GOT3 (cell line): Measurements from ENCODE around the gene USP25.

Source experiments
- DNase-seq: peaks from one replicate; lab custom pipeline; 2025; ENCODE audit warnings: mixed read lengths; lab: John Stamatoyannopoulos, UW

The USP25 gene

GRCh38 chr21:15763359-15763758, 33.6 kb downstream of the USP25 start:
- DNase-seq, result no peak

- no peak for DNase-seq
These were observed 35.1 kb downstream of the USP25 start for GRCh38 chr21:15764878-15765277.

GRCh38 chr21:15766952-15767603, 37.3 kb downstream of the USP25 start:
- DNase-seq, result no peak

DNA sequence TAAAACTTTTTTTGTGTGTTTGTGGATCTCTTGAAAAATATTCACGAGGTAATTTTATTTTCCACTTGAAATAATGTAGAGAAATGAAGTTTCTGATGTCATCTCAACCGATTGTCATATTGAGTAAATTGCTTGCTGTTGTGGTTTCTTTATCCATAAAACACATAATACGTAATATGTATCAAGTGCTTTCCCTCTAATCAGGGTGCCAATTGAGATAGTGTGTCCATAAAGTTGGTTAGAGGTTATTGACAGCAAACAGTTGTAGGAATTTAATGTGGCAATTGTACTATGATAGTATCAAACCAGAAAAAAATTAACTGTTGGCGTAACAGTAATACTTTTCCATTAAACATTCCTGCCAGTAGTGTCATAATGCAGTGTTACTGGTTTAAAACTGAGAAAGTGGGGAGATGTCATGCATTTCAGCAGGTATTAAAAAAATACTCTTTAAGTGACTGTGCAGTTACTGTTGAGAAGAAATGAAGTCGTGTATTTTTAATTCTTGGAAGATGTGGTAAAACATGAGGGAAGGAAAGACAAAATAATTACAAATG, 38.3 kb downstream of the USP25 start:
- DNase-seq, result no peak

- no peak for DNase-seq
These were observed 39.1 kb downstream of the USP25 start for GRCh38 chr21:15768853-15769252.

- no peak for DNase-seq
These were observed 41.5 kb downstream of the USP25 start for GRCh38 chr21:15771311-15771710.

GRCh38 chr21:15772654-15773053, 42.9 kb downstream of the USP25 start:
- no peak for DNase-seq

DNA sequence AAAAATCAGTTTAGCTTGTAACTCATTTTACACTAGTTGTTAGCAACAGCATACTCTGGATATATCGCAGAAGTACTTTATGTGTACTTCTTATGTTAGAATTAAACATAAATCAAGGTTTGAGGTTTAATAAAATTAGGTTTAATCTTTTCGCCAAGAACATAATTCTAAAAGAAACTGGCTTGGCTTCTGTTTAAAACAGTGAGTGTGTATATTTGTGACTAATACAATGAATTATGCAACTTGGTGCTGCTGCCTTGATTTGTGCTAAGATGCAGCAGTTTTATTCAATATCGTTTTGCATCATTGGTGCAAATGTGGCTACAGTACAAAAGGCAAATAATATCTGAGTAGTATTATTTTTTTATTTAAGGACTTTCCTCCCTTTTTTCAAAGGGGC, 44.8 kb downstream of the USP25 start:
- no peak for DNase-seq

DNA sequence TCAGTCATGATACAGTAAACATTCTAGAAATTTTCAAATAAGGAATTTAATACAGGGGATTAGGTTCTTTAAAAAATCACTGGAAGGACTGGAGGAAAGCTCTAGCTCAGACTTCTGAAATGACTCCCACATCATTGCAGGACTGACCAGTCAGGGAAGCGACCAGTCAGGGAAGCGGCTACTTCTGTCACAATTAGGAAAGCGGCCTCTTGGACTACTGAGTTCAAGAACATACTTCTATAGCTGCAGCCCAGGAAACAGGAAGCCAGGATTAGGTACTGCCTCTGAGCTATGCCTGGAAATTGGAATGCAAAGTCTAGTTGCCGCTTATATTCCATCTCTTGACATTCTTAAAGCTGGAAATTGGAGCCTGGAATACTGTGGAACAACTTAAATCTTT, 45.5 kb downstream of the USP25 start:
- no peak for DNase-seq

GRCh38 chr21:15775981-15776380, 46.2 kb downstream of the USP25 start:
- DNase-seq, result no peak

- DNase-seq, result no peak
These were observed 47.0 kb downstream of the USP25 start for GRCh38 chr21:15776818-15777217.

DNA sequence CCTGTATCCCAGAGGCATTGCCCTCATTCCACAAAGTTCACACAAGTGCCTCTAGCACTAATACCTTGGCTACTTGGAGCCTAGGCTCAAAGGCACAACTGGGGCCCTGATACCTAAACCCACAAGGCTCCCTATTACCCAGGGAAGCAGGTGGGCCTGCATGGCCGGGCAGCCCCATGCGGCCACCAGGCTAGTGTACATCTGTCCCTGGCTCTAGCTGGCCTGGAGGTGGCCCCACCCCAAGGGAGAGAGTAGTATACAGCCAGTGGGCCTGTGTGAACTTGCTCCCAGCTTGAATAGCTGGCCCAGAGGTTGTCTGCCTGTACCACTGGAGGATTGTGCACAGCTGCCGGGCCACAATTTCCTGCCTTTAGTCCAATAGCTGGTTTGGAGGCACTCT, 52.2 kb downstream of the USP25 start:
- DNase-seq, result no peak

DNA sequence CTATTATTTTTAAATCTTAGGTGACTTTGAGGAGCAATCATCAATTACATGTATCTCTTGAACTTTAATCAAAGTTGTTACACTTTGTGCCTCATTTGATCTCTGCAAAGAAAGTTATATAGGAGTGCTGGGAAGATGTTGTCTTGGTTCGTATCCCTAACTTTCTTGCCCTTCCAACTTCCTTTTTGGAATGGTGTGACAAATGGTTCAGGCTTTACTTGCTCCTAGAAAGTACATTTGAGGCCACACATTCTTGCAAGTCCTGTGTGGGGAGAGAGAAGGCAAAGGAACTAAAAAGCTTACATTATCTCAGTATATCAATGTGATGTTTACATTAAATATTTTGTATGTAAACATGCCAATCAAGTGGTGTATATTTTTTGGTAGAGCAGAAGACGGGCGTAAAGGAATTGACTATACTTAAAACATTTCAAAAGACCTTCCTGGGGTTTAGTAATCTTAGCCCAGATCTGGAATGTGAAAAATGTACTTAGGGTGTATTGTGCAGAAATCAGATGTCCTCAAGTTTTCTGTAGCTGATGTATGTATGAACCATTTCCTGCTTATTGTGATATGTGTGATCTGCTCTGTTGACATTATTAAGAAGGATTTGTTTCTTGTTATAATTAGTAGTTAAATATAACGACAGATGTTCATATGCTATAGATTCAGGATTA, 59.2 kb downstream of the USP25 start:
- DNase-seq, result no peak

GRCh38 chr21:15793109-15793508, 63.3 kb downstream of the USP25 start:
- DNase-seq, result no peak

GRCh38 chr21:15793550-15794235, 63.9 kb downstream of the USP25 start:
- no peak for DNase-seq

GRCh38 chr21:15794277-15794912, 64.6 kb downstream of the USP25 start:
- no peak for DNase-seq

DNA sequence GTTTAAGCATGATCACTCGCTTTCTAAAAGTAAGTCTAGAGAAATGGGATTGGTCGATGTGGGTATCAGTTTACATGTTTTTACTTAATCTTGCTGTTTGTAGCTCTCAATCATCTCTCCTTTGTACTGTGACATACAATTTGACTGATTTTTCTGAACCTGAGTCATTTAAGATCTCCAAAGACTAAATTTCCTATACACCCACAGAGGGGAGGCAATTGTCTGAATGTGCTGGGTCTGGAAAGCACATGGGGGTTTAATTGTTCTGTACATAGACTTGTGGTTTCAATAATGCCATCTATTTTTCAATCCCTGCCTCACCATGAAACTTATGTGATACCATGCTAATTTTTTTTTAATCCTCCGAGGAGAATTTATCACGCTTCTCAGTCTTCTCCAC, 65.8 kb downstream of the USP25 start:
- no peak for DNase-seq

DNA sequence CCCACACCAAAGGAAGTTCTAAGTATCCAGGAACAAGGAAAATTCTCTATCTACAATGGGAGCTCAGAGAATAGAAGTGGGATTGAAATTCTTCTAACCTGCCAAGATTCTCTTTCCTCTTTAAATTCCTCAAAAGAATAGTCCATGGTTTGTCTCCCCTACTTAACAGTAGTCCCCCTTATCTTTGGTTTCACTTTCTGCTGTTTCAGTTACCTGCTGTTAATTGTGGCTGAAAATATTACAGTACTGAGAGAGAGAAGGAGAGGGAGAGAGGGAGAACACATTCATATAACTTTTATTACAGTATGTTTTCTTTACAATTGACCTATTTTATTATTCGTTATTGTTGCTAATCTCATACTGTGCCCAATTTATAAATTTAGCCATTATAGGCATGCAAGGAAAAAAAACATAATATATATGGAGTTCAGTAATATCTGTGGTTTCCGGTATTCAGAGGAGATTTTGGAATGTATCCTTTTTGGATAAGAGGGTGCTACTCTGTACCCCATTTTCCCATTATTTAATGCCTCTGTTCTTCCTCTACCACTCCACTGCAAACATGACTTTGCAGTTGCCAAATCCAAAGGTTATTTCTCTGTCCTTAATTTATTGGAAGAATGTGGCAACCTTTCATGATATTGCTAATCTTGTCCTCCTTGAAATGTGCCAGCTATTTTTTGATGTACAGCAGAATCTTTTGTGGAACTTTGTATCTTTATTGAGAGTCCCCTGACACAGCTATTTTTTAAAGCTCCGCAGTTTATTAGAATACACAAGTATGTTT, 68.0 kb downstream of the USP25 start:
- no peak for DNase-seq

- DNase-seq, result no peak
These were observed 71.6 kb downstream of the USP25 start for GRCh38 chr21:15801352-15801863.

DNA sequence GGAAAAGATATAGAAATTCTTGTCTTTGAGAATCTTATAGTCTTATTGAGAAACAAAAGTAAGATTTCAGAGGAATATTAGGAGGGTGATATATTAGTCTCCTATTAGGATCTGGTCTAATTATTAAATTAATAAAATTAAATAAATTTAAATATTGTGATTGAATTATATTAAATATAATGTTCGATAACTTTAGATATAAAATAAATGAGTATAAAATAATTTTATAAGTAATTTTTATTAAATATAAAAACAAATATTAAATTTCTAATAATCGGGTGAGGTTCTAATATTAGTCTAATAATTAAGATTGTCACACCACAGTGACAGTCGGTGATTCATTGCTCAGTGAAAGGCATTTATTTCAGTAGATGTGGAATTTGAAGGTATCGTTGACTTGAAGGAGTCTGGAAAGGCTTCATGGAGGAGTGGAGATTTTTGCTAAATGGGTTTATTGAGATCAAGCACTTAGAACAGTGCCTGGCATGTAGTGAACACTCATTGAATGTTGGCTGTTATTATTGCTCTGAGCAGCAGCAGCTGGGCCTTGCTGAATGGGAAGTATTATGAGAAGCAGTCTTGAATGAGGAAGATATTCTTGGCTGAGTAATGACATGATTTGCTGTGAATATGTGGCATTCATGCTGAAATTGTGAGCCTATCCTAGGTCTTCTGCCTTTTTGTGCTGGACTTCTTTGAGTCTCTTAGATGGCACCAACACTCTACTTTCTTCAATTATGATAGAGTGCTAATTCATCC, 74.6 kb downstream of the USP25 start:
- DNase-seq, result no peak

GRCh38 chr21:15809065-15809464, 79.3 kb downstream of the USP25 start:
- no peak for DNase-seq
